HepG2 (cell line): ENCODE data around the gene STX12. TPM values are rescaled to one million over a fixed set of nuclear protein-coding genes. Genes with fewer than 3 reads are reported as not detected.

Experiments
- ATAC-seq: fragments of 200-7000 bp; cut with Tn5 transposase; 3 replicates; pipeline ENCODE4 v1.9.1; 2020; ENCODE audit warnings: mild to moderate bottlenecking, moderate library complexity
- BruUV-seq: library from RNA; stranded (reverse); fragments of 400-500 nt; replicated peaks from 2 replicates; lab custom pipeline; 2021; lab: Mats Ljungman, UMichigan
- CTCF ChIA-PET: fragments of 300-600 bp; formaldehyde crosslinking; extraction: SDS; loops from one replicate; lab custom pipeline; 2021; ENCODE audit warnings: low total read pairs, inconsistent platforms, low intra/inter-chr PET ratio; lab: Yijun Ruan, JAX
- POLR2A ChIA-PET: fragments of 350-600 bp; sonication (Branson Sonifier 250); formaldehyde crosslinking; loops from one replicate; lab custom pipeline; 2020; ENCODE audit warnings: antibody characterized with exemption, inconsistent platforms; lab: Yijun Ruan, JAX
- DNase-seq: peaks from one replicate; pipeline ENCODE4 v3.0.0-alpha.2; 2015; ENCODE audit warnings: low spot score
- FAIRE-seq: peaks from 3 replicates; lab custom pipeline; 2011; peaks lifted over from hg19 to GRCh38; lab: Jason Lieb, UNC
- H2AFZ ChIP-seq: one replicate; pipeline ENCODE4 v1.6.1; 2011; ENCODE audit warnings: low read length, inconsistent platforms
- H3K27ac ChIP-seq: fragments of 300-600 bp; 3 replicates; pipeline ENCODE4 v1.8.0; 2011; ENCODE audit warnings: mixed run types, mild to moderate bottlenecking, mixed read lengths, low read length, inconsistent platforms; ENCODE audit not compliant: insufficient read depth; ENCODE audit errors: extremely low read length
- H3K27me3 ChIP-seq, 2 experiments: fragments of 200-600 bp in 1 of 2; 2 replicates in 1 of 2; 3 replicates in 1 of 2; pipeline versions ENCODE4 v1.6.0 to v1.8.0; 2011; ENCODE audit warnings: low read length in 2 of 2, mild to moderate bottlenecking in 2 of 2, moderate library complexity in 2 of 2, inconsistent platforms in 1 of 2; ENCODE audit not compliant: insufficient read depth in 2 of 2, control insufficient read depth in 1 of 2
- H3K36me3 ChIP-seq, 2 experiments: fragments of 200-600 bp in 1 of 2; replicated peaks in 1 of 2; 2 replicates in 1 of 2; 3 replicates in 1 of 2; pipeline versions ENCODE4 v1.5.1 to v1.8.0; 2011; ENCODE audit warnings: low read length in 2 of 2, inconsistent platforms in 1 of 2; ENCODE audit not compliant: insufficient read depth in 2 of 2, control insufficient read depth in 1 of 2
- H3K4me1 ChIP-seq: 2 replicates; pipeline ENCODE4 v1.5.1; 2012; ENCODE audit warnings: low read length, inconsistent platforms; ENCODE audit not compliant: insufficient read depth
- H3K4me2 ChIP-seq: 2 replicates; pipeline ENCODE4 v1.6.0; 2011; ENCODE audit warnings: low read depth, low read length, inconsistent platforms
- H3K4me3 ChIP-seq, 3 experiments: fragments of 200-600 bp in 1 of 3; sonication (generic), shearing (Covaris generic) in 1 of 3; replicated peaks in 1 of 3; 2 replicates each; pipeline ENCODE4 v1.5.1; 2011 to 2016; ENCODE audit warnings: low read length in 3 of 3, inconsistent platforms in 2 of 3, low read depth in 2 of 3, mild to moderate bottlenecking in 2 of 3, control low read depth in 1 of 3, mixed read lengths in 1 of 3; ENCODE audit not compliant: insufficient read depth in 1 of 3
- H3K79me2 ChIP-seq: one replicate; pipeline ENCODE4 v1.6.1; 2011; ENCODE audit warnings: low read length, inconsistent platforms; ENCODE audit not compliant: insufficient read depth
- H3K9ac ChIP-seq: 2 replicates; pipeline ENCODE4 v1.6.0; 2011; ENCODE audit warnings: mild to moderate bottlenecking, low read depth, low read length, inconsistent platforms; ENCODE audit not compliant: insufficient read depth
- H3K9me3 ChIP-seq: 2 replicates; pipeline ENCODE4 v1.5.1; 2012; ENCODE audit warnings: mild to moderate bottlenecking, low read length
- H4K20me1 ChIP-seq: 2 replicates; pipeline ENCODE4 v1.6.0; 2011; ENCODE audit warnings: inconsistent platforms, mild to moderate bottlenecking, low read length, moderate library complexity; ENCODE audit not compliant: insufficient read depth
- CENPBD1 ChIP-seq: sonication (generic); formaldehyde crosslinking; IDR thresholded peaks from 2 replicates; pipeline ENCODE4 v1.8.0; 2022; ENCODE audit warnings: missing genetic modification reagents, low read depth, mild to moderate bottlenecking, borderline replicate concordance
- FLYWCH1 ChIP-seq: sonication (generic); formaldehyde crosslinking; IDR thresholded peaks from 2 replicates; pipeline ENCODE4 v1.8.1; 2023; ENCODE audit warnings: mild to moderate bottlenecking, missing genetic modification reagents
- GATA4 ChIP-seq: sonication (generic); IDR thresholded peaks from 2 replicates; pipeline ENCODE4 v1.6.1; 2016; ENCODE audit warnings: antibody characterized with exemption, low read depth, borderline replicate concordance
- HMG20A ChIP-seq: IDR thresholded peaks from 2 replicates; pipeline ENCODE4 v1.6.1; 2016; ENCODE audit warnings: borderline replicate concordance
- HMGXB3 ChIP-seq: sonication (generic); formaldehyde crosslinking; IDR thresholded peaks from 2 replicates; pipeline ENCODE4 v1.4.0; 2020; ENCODE audit warnings: missing genetic modification reagents, borderline replicate concordance
- MAX ChIP-seq: IDR thresholded peaks from 2 replicates; pipeline ENCODE4 v1.6.1; 2012; ENCODE audit warnings: inconsistent platforms
- MIER2 ChIP-seq: IDR thresholded peaks from 2 replicates; pipeline ENCODE4 v1.6.1; 2016; ENCODE audit warnings: missing biosample characterization, missing genetic modification reagents
- ZBTB8A ChIP-seq: sonication (generic); formaldehyde crosslinking; IDR thresholded peaks from 2 replicates; pipeline ENCODE4 v1.4.0; 2020; ENCODE audit warnings: mild to moderate bottlenecking, low read depth, missing genetic modification reagents, borderline replicate concordance
- ZFP41 ChIP-seq: sonication (generic); formaldehyde crosslinking; IDR thresholded peaks from 2 replicates; pipeline ENCODE4 v1.4.0; 2020; ENCODE audit warnings: mild to moderate bottlenecking, missing genetic modification reagents, borderline replicate concordance
- ZNF549 ChIP-seq: sonication (generic); formaldehyde crosslinking; IDR thresholded peaks from 2 replicates; pipeline ENCODE4 v1.5.0; 2020; ENCODE audit warnings: missing genetic modification reagents
- ZXDC ChIP-seq: sonication (generic); formaldehyde crosslinking; IDR thresholded peaks from 2 replicates; pipeline ENCODE4 v1.5.0; 2020; ENCODE audit warnings: mild to moderate bottlenecking, missing genetic modification reagents
- whole genome bisulfite sequencing: methylation state at CpG from one replicate; pipeline ENCODE4 v1.1.6; 2017; ENCODE audit warnings: low lambda C conversion rate; 5-methylcytosine and 5-hydroxymethylcytosine counted together
- in situ Hi-C: cut with HindIII; loops from 2 replicates; pipeline ENCODE4 v1.10.0; 2017; ENCODE audit warnings: low pct_unique_long_range_greater_than_20kb; ENCODE audit not compliant: extremely low pct_ligation_motif_present
- intact Hi-C: fragments of 100-400 bp; cut with micrococcal nuclease; formaldehyde crosslinking; loops from one replicate; pipeline ENCODE4 v1.10.0; 2022; ENCODE audit not compliant: unreplicated experiment
- polyA plus RNA-seq, 8 experiments: library from polyadenylated mRNA; depleted of rRNA in 3 of 8; stranded (reverse) in 7 of 8; unstranded in 1 of 8; fragments of >200 nt; fragmentation: Illumina TruSeq in 4 of 8; extraction: Trizol in 4 of 8; gene quantifications; 2 replicates each; pipeline versions ENCODE4 v1.2.1 to v1.2.3, GENCODE V29; 2011 to 2016; ENCODE audit warnings: low read depth in 4 of 8, missing spikeins in 1 of 8, mixed read lengths in 1 of 8; ENCODE audit not compliant: insufficient read depth in 1 of 8
- total RNA-seq, 5 experiments: library from RNA; depleted of rRNA; stranded (reverse); fragments of >200 nt; fragmentation: Illumina TruSeq; extraction: Trizol; gene quantifications; 2 replicates each; pipeline ENCODE4 v1.2.3, GENCODE V29; 2016; ENCODE audit warnings: low read depth in 1 of 5

STX12 gene
- total and polyA plus RNA-seq, 2 of the 13 experiments (the other 11 are each of a cell fraction or from before 2014, with no cell fraction given): 9.0 to 19.7 TPM

DNA sequence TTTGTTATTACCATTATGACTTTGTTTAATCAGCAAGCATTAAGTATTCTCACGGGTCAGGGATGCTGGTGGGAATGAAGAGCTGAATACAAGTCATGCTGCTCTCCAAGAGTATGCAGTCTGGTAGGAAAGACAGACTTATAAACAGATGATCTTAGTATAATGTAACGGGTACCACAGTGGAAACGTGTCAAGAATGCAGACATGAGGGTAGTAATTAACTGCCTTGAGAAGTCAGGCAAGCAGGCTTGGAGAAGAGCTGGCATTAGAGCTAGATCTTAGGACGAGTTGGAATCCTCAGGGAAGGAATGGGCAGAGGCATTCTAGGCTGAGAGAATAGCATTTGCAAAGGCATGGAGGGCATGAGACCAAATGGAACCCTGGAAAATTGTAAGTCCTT is 27.6 kb upstream of the STX12 start:
- no peaks in the 10 kb centered on the region for H3K4me1 ChIP-seq
- no peak overlapping the region for H2AFZ ChIP-seq
- H4K20me1 ChIP-seq: no peaks in the 10 kb centered on the region
- no peak overlapping the region for H3K4me3 ChIP-seq
- H3K9me3 ChIP-seq: no peaks in the 10 kb centered on the region
- DNase-seq: no peak
- WGBS: 94% methylated on average over 4 of the region's 4 CpGs
- in situ Hi-C loops: no loop called here
- CTCF ChIA-PET: no interaction called here
- POLR2A ChIA-PET: no interaction called here
- no TSS peak for BruUV-seq
- H3K36me3 ChIP-seq: peaks cover 10 to 34% of the 10 kb centered on the region in 2 experiments; a peak in 4 of 5 replicates
- TF ChIP-seq ZXDC (CRISPR knock-in tag) (no peak), HMG20A (no peak), GATA4 (no peak), MIER2 (CRISPR knock-in tag) (no peak), ZBTB8A (no peak)
- H3K27me3 ChIP-seq: no peaks in the 10 kb centered on the region
- FAIRE-seq: no peak
- intact Hi-C loops: no loop called here
- H3K27ac ChIP-seq: no peak overlapping the region
- H3K4me2 ChIP-seq: no peak overlapping the region
- no peaks in the 10 kb centered on the region for H3K79me2 ChIP-seq
- H3K9ac ChIP-seq: no peak overlapping the region
- ATAC-seq: no peak

DNA sequence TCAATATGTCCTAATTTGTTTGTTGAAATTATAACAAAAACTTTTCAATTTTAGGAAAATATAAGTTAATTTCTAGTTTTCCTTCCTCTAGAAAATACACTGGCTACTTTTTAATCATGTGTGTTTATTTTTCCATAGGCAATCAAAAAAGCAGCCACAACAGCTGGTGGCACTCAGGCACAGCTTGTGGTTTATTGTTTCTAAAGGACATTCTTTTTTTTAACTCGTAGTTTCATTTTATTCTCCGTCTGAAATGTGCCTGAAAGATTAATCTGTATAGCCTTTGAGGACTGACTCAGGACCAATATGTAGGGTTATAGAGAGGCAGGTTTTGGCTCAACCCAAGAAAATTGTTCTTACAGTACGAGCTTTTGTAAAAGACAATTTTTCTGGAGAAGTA is 20.7 kb upstream of the STX12 start:
- Histone ChIP-seq H3K79me2 (no peaks in the 10 kb centered on the region), H3K9me3 (no peaks in the 10 kb centered on the region), H3K9ac (no peak overlapping the region), H3K27me3 (no peaks in the 10 kb centered on the region), H3K27ac (no peak overlapping the region), H4K20me1 (no peaks in the 10 kb centered on the region), H3K4me2 (no peak overlapping the region), H3K4me3 (no peak overlapping the region), H3K4me1 (no peaks in the 10 kb centered on the region), H3K36me3 (peaks cover 11 to 37% of the 10 kb centered on the region in 2 experiments), H2AFZ (no peak overlapping the region)
- FAIRE-seq: no peak
- CTCF ChIA-PET: no interaction called here
- POLR2A ChIA-PET: no interaction called here
- ATAC-seq: no peak
- WGBS: 97% methylated on average over 3 of the region's 3 CpGs
- BruUV-seq: no TSS peak
- intact Hi-C loops (no loop called here), in situ Hi-C loops (no loop called here)
- DNase-seq: no peak
- TF ChIP-seq ZFP41 (CRISPR knock-in tag) (no peak), FLYWCH1 (CRISPR knock-in tag) (no peak), ZNF549 (no peak), HMGXB3 (CRISPR knock-in tag) (no peak), MAX (no peak), CENPBD1 (CRISPR knock-in tag) (no peak)
